HG03060 (cell line): Measurements from ENCODE around the gene SIGLEC8.
"Not testable (repeated sequence)": the region's sequence is repeated elsewhere in the genome, so short reads cannot be mapped to it uniquely, and the experiment has no call there.

Source experiments
- ATAC-seq: cut with Tn5 transposase; IDR thresholded peaks from one replicate; pipeline ENCODE4 v1.9.1; 2021; ENCODE audit warnings: low read depth, moderate number of reproducible peaks; ENCODE audit not compliant: unreplicated experiment

The SIGLEC8 gene

GRCh38 chr19:51448011-51448410, 10.2 kb downstream of the SIGLEC8 start:
- no peak for ATAC-seq

- not testable (repeated sequence) for ATAC-seq
Observed at GRCh38 chr19:51447510-51447909, 10.7 kb downstream of the SIGLEC8 start.

- ATAC-seq, result peak; percentile 74
Observed at GRCh38 chr19:51441410-51442390, 16.6 kb downstream of the SIGLEC8 start.

- ATAC-seq, result no peak
Observed at GRCh38 chr19:51440846-51441409, 17.3 kb downstream of the SIGLEC8 start.

DNA sequence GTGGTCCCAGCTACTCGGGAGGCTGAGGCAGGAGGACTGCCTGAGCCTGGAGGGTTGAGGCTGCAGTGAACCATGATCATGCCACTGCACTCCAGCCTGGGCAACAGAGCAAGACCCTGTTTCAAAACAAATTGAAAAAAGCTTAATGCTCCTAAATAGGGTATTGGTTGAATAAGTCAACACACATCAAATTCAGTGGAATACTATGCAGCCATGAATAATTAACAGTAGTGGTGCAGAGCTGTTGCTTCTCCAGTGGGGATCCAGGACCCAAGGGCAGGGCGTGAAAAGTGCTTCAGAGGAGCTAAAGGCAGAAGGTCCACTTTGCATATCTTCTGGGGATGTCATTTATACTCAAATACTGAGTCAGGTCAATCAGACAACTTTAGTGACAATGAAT, 18.2 kb downstream of the SIGLEC8 start:
- ATAC-seq, result no peak

DNA sequence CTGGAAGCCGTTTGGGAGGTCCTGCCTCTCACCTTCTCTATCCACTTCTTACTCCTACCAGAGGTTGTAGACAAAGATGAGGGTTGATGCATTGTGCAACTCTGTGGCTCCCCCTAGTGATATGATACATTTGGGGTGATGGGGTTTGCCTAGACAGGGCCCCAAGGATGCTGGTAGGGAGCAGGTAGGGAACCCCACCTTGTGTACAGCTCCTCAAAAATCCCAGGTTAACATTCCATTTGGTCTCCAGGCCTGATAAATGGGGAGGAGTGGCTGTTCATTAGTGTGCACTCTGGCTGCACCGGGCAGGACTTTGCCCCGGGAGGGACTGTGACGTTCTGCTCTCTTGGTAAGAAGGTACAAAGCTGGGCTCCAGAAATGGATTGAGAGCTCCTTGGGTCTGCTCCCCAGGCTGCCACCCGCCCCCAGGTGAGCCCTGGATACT, 19.2 kb downstream of the SIGLEC8 start:
- no peak for ATAC-seq

DNA sequence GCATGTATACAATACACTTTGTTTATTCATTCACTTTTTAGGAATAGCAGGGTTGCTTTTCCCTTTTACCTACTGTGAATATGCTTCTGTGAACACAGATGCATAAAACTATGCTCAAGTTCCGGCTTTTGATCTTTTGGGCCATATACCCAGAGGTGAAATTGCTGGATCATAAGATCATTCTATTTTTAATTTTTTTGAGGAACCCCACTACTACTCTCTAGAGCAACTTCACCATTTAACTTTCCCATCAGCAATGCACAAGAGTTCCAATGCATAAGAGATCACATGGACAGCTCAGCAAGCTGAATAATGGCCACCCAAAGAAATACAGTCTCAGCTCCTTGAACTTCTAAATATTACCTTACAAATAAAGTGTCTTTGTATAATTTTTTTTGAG, 23.8 kb downstream of the SIGLEC8 start:
- ATAC-seq, result no peak

DNA sequence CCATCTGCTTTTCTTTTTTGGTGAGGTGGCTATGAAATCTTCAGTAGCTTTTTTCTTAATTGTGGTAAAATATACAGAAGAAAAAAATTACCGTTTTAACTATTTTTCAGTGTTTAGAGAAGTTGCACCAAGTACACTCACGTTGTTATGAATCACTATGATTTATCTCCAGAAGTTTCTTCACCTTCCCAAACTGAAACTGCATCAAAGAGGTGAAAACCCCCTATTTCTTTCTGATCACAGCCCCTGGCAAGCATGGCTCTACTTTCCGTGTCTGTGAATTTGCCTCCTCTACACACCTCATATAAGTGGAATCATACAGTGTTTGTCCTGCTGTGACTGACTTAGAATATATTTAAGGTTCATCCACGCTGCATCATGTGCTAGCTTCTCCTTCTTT, 25.2 kb downstream of the SIGLEC8 start:
- no peak for ATAC-seq

DNA sequence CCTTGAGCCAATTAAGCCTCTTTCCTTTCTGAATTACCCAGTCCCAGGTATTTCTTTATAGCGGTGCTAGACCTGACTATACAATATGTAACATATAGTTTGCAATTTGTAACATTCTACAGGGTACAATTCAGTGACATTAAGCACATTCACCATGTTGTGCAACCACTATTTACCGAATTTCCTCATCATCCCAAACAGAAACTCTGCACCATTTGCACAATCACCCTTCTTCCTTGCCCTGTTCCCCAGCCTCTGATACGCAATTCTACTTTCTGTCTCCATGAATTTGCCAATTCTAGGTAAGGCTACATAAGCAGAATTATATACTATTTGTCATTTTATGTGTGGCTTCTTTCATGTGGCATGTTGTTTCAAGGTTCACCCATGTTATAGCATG, 27.1 kb downstream of the SIGLEC8 start:
- ATAC-seq, result no peak

DNA sequence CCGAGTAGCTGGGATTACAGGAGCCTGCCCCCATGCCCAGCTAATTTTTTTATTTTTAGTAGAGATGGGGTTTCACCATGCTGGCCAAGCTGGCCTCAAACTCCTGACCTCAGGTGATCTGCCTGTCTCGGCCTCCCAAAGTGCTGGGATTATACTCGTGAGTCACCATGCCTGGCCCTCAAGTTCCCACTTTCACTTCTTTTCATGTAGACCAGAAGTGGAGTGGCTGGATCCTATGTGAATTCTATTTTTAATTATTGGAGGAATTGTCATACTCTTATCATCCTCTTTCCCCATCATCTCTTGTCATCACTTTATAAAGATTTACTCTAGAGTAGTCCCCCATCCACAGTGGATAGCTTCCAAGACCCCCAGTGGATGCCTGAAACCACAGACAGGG, 28.0 kb downstream of the SIGLEC8 start:
- ATAC-seq, result no peak

- no peak for ATAC-seq
Observed at GRCh38 chr19:51427201-51427600, 31.1 kb downstream of the SIGLEC8 start.

GRCh38 chr19:51422053-51422448, 36.2 kb downstream of the SIGLEC8 start:
- no peak for ATAC-seq

- no peak for ATAC-seq
Observed at GRCh38 chr19:51421229-51422052, 36.8 kb downstream of the SIGLEC8 start.

GRCh38 chr19:51420511-51420910, 37.7 kb downstream of the SIGLEC8 start:
- not testable (repeated sequence) for ATAC-seq

- ATAC-seq, result no peak
Observed at GRCh38 chr19:51418707-51419106, 39.5 kb downstream of the SIGLEC8 start.

DNA sequence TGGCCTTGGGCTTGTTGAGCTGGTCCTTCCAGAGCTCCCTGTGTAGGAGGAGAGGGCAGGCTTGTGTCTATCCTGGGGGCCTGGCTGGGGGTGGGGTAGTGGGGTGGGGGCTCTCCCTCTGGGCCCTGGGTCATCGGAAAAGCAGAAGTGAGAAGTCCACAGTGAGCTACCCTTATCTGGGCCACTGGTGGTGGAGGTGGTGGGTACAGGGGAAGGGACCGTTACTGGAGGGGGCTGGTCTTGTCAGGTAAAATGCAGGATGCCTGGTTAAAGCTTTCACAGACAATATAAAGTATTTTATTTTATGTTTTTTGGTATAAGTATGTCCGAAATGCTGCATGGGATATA, 40.5 kb downstream of the SIGLEC8 start:
- no peak for ATAC-seq

DNA sequence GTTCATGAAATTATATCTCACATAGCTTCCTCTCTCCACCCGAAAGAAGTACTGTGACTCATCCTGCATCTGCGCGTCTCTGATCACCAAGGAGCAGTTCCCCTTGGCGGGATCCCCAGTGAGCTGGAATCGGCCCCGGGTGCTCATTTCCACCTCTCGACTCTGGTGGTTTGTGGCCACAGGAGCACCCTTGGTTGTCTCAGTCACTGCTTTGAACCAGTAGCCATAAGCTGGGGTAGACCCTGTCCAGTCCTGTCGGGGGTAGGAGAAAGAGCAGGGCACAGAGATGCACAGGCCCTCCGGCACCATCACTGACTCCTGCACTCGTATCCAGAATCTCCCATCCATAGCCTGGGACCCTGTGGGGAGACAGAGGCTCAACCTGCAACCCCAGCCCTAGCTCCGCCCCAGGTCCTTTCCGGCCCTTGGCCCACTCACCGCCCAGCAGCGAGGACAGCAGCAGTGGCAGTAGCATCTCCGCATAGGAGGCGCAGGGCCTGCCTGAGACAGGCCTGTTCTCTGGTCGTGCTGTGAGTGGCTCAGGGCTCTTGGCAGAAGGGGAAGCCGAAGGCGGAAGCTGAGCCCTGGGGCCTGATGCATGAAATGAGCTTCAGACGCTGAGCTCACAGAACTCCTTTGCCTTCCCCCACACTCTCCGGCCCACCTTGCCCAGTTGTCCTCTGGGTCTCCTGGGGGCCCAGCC, 41.0 kb downstream of the SIGLEC8 start, which contains the start of gene SIGLEC10:
Gene SIGLEC10, minus strand, starts transcription at position 536 of the 703 bp plus-strand sequence. Its CDS starts 61 bp downstream, at position 475.
- no peak for ATAC-seq

GRCh38 chr19:51416422-51416821, 41.8 kb downstream of the SIGLEC8 start:
- ATAC-seq, result not testable (repeated sequence)

- ATAC-seq, result no peak
Observed at GRCh38 chr19:51415187-51415586, 43.1 kb downstream of the SIGLEC8 start.
